ENCODE measurements around the gene MFAP1.
A peak's percentile ranks its signal among the peaks of the same experiment; 100 is the strongest.
"Not testable (repeated sequence)": the region's sequence is repeated elsewhere in the genome, so short reads cannot be mapped to it uniquely, and the experiment has no call there.

The MFAP1 gene

GRCh38 chr15:43825305-43825704 lies 815 bp upstream of the MFAP1 start:
- not testable (repeated sequence) for DNase-seq

GRCh38 chr15:43821505-43821904 lies 3.0 kb downstream of the MFAP1 start:
- no peak for DNase-seq

- not testable (repeated sequence) for DNase-seq
These were observed 9.4 kb downstream of the MFAP1 start for GRCh38 chr15:43815064-43815463.

GRCh38 chr15:43808960-43809678 lies 15.4 kb downstream of the MFAP1 start:
- no peak for DNase-seq

- DNase-seq, result no peak
These were observed 16.0 kb downstream of the MFAP1 start for GRCh38 chr15:43808435-43808950.

GRCh38 chr15:43802676-43803075 lies 21.8 kb downstream of the MFAP1 start:
- DNase-seq, result not testable (repeated sequence)

- peak; percentile 42 to 97 (median 88) for DNase-seq
These were observed 24.0 kb downstream of the MFAP1 start, which contains the start of gene HYPK for GRCh38 chr15:43800286-43801141. Gene HYPK (plus strand): TSS chr15:43800599. CDS start chr15:43800623, 24 bp downstream.

- peak in 2 of 56 donors; percentile 28 to 38 for DNase-seq
These were observed 24.6 kb downstream of the MFAP1 start, which contains the start of gene SERINC4 for GRCh38 chr15:43799945-43800285. Gene SERINC4 (minus strand): TSS chr15:43800220. CDS start chr15:43799986, 234 bp downstream.

- DNase-seq, result peak in 1 of 56 donors; percentile 23
These were observed 25.1 kb downstream of the MFAP1 start for GRCh38 chr15:43799209-43799944.

- DNase-seq, result no peak
These were observed 27.9 kb downstream of the MFAP1 start for GRCh38 chr15:43796566-43796965.

GRCh38 chr15:43795997-43796396 lies 28.5 kb downstream of the MFAP1 start:
- no peak for DNase-seq

GRCh38 chr15:43795197-43795596 lies 29.3 kb downstream of the MFAP1 start:
- DNase-seq, result no peak

- peak in 1 of 56 donors; percentile 7 for DNase-seq
These were observed 30.0 kb downstream of the MFAP1 start for GRCh38 chr15:43794269-43795037.

- DNase-seq, result no peak
These were observed 30.8 kb downstream of the MFAP1 start for GRCh38 chr15:43793647-43794046.

- DNase-seq, result peak in 4 of 56 donors; percentile 18 to 62 (median 31)
These were observed 31.6 kb downstream of the MFAP1 start for GRCh38 chr15:43792761-43793476.

- DNase-seq, result peak; percentile 95 to 100 (median 100)
These were observed 32.3 kb downstream of the MFAP1 start, which contains the start of gene SERF2 for GRCh38 chr15:43791993-43792760. Gene SERF2 (plus strand): TSS chr15:43792320. CDS start chr15:43792377, 57 bp downstream.

- no peak for DNase-seq
These were observed 35.1 kb downstream of the MFAP1 start for GRCh38 chr15:43789409-43789808.

- DNase-seq, result no peak
These were observed 45.5 kb downstream of the MFAP1 start for GRCh38 chr15:43779016-43779415.

All from amygdala (tissue), 56 donors.